Prostate gland (tissue), 2 donors: Measurements from ENCODE around the gene PIEZO2. TPM values are rescaled to one million over a fixed set of nuclear protein-coding genes. Genes with fewer than 3 reads are reported as not detected.

Source experiments
- DNase-seq: peaks from one replicate; pipeline ENCODE4 v3.0.0-alpha.2; 2019; ENCODE audit warnings: low spot score
- H3K27ac ChIP-seq, 2 donors: fragments of 200-600 bp; sonication (generic); 2 replicates each; pipeline ENCODE4 v1.5.1; 2017 to 2019
- H3K27me3 ChIP-seq: fragments of 200-600 bp; sonication (generic); replicated peaks from 2 replicates; pipeline ENCODE4 v1.5.1; 2019; ENCODE audit not compliant: insufficient read depth
- H3K36me3 ChIP-seq, 2 donors: fragments of 200-600 bp; sonication (generic); 1 replicate in 1 of 2; 2 replicates in 1 of 2; pipeline versions ENCODE4 v1.5.1 to v1.8.1; 2017 to 2019
- H3K4me1 ChIP-seq: fragments of 200-600 bp; sonication (generic); replicated peaks from 2 replicates; pipeline ENCODE4 v1.5.1; 2019
- H3K4me3 ChIP-seq, 2 donors: fragments of 200-600 bp; sonication (generic); 2 replicates each; pipeline ENCODE4 v1.5.1; 2017 to 2019
- H3K9me3 ChIP-seq: fragments of 200-600 bp; sonication (generic); 2 replicates; pipeline ENCODE4 v1.5.1; 2017
- POLR2A ChIP-seq: fragments of 450-650 bp; IDR thresholded peaks from one replicate; pipeline ENCODE4 v1.6.1; 2016; ENCODE audit warnings: antibody characterized with exemption, mild to moderate bottlenecking
- POLR2AphosphoS5 ChIP-seq: sonication (generic); formaldehyde crosslinking; IDR thresholded peaks from one replicate; pipeline ENCODE4 v1.6.1; 2017; ENCODE audit warnings: antibody characterized with exemption
- WGBS: methylation state at CpG from one replicate; pipeline ENCODE4 v1.1.5; 2018; 5-methylcytosine and 5-hydroxymethylcytosine counted together
- intact Hi-C: fragments of 100-400 bp; cut with DNase I; formaldehyde crosslinking; loops from one replicate; pipeline ENCODE4 v1.14.2; 2022
- total RNA-seq, 2 donors: library from RNA; depleted of rRNA; stranded (reverse); fragments of >200 nt; gene quantifications; one replicate each; pipeline ENCODE4 v1.1.0, GENCODE V29; 2016
- TF ChIP-seq, protein P1 (sequence below), 4 experiments: fragments of 200-600 bp in 2 of 4; fragments of 450-650 bp in 2 of 4; sonication (generic) in 2 of 4; IDR thresholded peaks; 1 replicate in 3 of 4; 2 replicates in 1 of 4; pipeline ENCODE4 v1.5.1; 2016 to 2019; ENCODE audit warnings: antibody characterized with exemption in 4 of 4, mild to moderate bottlenecking in 2 of 4, moderate library complexity in 2 of 4

The PIEZO2 gene
- total RNA-seq, 2 donors from 2014 or later, result 4.1 to 19.0 TPM

DNA sequence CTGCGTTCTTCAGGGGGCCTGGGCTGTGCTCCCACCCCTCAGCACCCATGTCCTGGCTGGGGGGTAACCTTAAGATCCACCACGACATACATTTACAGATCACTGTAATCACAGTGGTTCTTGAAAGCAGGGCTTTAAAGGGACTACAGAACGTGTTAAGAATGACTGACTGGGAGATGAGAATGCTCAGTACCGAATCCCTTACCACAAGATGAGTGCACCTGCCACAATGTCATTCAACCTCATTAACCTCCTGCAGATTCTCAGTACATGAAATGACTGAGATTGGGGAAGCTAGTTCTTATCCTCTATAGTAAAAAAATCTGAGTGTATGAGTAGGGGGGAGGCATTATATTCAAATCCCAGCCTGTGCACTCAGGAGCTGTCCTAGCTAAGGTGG is 10.5 kb upstream of the PIEZO2 start:
- 87% methylated on average over 4 of the region's 4 CpGs for WGBS
- H3K4me3 ChIP-seq, result no peak overlapping the region
- intact Hi-C loops, result no loop called here

DNA sequence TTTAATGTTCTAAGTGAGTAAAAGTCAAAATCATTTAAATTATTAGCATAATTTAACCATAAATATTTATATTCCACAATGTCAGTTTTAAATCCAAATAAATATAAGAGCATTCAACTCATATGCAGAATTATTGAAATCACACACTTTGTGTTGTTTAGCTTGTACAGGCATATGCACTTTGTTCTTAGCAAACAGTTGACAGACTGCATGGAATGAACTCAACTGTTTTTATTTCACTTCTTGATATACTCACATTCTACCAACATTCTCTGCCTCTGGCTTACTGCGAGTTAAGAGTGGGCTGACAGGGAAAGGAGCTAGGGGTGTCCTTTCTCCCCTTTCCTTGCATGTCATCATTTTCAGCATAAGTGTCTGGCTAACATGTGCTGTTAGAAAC is 7.6 kb upstream of the PIEZO2 start:
- no peak for DNase-seq
- H3K27me3 ChIP-seq, result no peaks in the 10 kb centered on the region
- no peak overlapping the region for H3K4me3 ChIP-seq
- no peaks in the 10 kb centered on the region for H3K4me1 ChIP-seq
- H3K36me3 ChIP-seq, result no peaks in the 10 kb centered on the region
- TF ChIP-seq POLR2AphosphoS5, result no peak
- TF ChIP-seq, protein P1, sequence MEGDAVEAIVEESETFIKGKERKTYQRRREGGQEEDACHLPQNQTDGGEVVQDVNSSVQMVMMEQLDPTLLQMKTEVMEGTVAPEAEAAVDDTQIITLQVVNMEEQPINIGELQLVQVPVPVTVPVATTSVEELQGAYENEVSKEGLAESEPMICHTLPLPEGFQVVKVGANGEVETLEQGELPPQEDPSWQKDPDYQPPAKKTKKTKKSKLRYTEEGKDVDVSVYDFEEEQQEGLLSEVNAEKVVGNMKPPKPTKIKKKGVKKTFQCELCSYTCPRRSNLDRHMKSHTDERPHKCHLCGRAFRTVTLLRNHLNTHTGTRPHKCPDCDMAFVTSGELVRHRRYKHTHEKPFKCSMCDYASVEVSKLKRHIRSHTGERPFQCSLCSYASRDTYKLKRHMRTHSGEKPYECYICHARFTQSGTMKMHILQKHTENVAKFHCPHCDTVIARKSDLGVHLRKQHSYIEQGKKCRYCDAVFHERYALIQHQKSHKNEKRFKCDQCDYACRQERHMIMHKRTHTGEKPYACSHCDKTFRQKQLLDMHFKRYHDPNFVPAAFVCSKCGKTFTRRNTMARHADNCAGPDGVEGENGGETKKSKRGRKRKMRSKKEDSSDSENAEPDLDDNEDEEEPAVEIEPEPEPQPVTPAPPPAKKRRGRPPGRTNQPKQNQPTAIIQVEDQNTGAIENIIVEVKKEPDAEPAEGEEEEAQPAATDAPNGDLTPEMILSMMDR (IDR thresholded peaks at IDR 0.05), result no peak
- no peak for TF ChIP-seq POLR2A
- WGBS, result 81% methylated on average over 1 of the region's 1 CpG
- no peaks in the 10 kb centered on the region for H3K9me3 ChIP-seq
- intact Hi-C loops, result loop anchor here (2.0 kb wide), 1 partner anchor 368 kb away; no protein-coding TSS in a partner anchor
- no peak overlapping the region for H3K27ac ChIP-seq

More for the DNA sequence above, 10.5 kb upstream of the PIEZO2 start:
- TF ChIP-seq POLR2A (no peak), POLR2AphosphoS5 (no peak)
- TF ChIP-seq, protein P1 (IDR thresholded peaks at IDR 0.05), result no peak
- H3K4me1 ChIP-seq, result no peaks in the 10 kb centered on the region
- no peaks in the 10 kb centered on the region for H3K36me3 ChIP-seq
- no peaks in the 10 kb centered on the region for H3K27me3 ChIP-seq
- H3K27ac ChIP-seq, result no peak overlapping the region
- no peaks in the 10 kb centered on the region for H3K9me3 ChIP-seq
- DNase-seq, result no peak

DNA sequence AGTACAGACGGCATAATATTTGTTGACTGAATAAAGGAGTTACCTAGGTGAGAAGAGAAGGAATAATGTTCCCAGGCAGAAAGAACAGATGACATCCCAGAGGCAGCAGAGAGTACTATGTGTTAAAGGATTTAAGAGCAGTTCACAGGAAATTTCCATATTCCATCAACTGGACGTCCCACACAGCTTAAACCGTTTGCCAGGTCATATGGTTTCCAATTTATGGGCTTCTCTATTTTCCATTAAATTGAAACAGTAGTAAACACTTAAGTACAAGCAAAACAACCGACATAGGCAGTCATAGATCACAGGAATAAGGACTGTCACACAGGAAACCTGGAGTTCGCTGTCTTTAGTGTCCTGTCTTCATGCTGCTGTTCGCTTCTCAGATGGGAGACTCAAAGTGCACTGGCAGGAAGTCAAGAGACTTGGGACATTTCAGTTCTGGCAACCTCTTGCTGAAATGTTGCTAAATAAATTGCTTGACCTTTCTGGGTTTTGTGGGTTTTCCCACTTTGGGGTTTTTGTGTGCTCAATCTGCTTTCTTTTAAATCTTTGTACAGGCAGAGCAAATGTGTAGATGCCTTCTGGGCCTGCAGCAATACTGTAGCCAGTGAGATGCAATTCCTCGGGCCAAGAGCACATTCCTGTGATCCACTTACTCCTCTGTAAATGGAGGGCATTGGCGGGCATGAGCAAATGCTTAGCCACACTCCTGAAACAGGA is 5.8 kb upstream of the PIEZO2 start:
- TF ChIP-seq POLR2AphosphoS5 (no peak), POLR2A (no peak)
- TF ChIP-seq, protein P1 (IDR thresholded peaks at IDR 0.05), result no peak
- Histone ChIP-seq H3K4me1 (no peaks in the 10 kb centered on the region), H3K27me3 (no peaks in the 10 kb centered on the region), H3K9me3 (no peaks in the 10 kb centered on the region), H3K27ac (no peak overlapping the region), H3K36me3 (no peaks in the 10 kb centered on the region), H3K4me3 (no peak overlapping the region)
- DNase-seq, result no peak
- 80% methylated on average over 8 of the region's 8 CpGs for WGBS
- intact Hi-C loops, result loop anchor here (2.0 kb wide), 1 partner anchor 304 kb away; no protein-coding TSS in a partner anchor

DNA sequence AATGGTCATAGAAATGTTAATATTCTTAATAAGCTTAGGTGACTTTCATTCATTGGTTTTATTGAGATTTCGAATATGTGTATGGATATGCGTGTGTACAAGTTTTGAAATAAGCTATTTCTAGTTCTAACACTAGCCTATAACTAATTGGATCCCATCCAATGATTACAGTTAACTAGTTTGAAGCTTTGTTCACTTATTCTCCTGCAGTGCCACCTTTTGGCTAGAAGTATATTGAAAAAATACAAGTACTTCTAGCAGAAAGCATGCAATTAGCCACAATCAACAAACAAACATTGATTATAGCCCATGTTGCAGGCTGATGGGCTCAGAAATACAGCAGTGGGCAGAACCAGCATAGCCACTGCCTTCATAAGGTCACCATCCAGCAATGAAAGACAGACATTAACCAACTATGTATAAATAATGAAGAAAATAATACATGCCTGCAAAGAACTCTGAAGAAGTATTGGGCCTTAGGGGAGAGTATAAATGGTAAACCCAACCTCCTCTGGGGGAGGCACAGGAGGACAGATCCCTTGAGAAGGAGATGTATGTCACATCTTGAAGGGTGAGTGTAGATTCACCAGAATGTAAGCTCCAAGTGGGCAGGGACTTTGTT is 5.1 kb upstream of the PIEZO2 start:
- no peak overlapping the region for H3K27ac ChIP-seq
- intact Hi-C loops, result loop anchor here (2.0 to 5.0 kb wide), 2 partner anchors 304 to 592 kb away; no protein-coding TSS in a partner anchor
- DNase-seq, result no peak

More for the DNA sequence above, 5.1 kb upstream of the PIEZO2 start:
- WGBS, result 21% methylated on average over 2 of the region's 2 CpGs
- H3K27me3 ChIP-seq, result no peaks in the 10 kb centered on the region
- no peaks in the 10 kb centered on the region for H3K36me3 ChIP-seq
- H3K4me1 ChIP-seq, result no peaks in the 10 kb centered on the region
- no peaks in the 10 kb centered on the region for H3K9me3 ChIP-seq
- TF ChIP-seq POLR2AphosphoS5 (no peak), POLR2A (no peak)
- TF ChIP-seq, protein P1 (IDR thresholded peaks at IDR 0.05), result peak in 3 of 4 experiments; percentile 31 to 71 (median 66)
- no peak overlapping the region for H3K4me3 ChIP-seq
